ENCODE data around the gene CHURC1. TPM values are rescaled to one million over a fixed set of nuclear protein-coding genes. Genes with fewer than 3 reads are reported as not detected.

Gene CHURC1
- total RNA-seq, 1 experiment from 2014 or later: 48.5 TPM

GRCh38 chr14:64929014-64929359, 14.7 kb downstream of the CHURC1 start:
- BruUV-seq (replicated peaks): no TSS peak
- H3K9me3 Mint-ChIP-seq (ENCODE audit: low read depth, unreplicated experiment): no peaks in the 10 kb centered on the region
- CTCF ChIA-PET: no interaction called here
- TF ChIP-seq CTCF (IDR thresholded peaks at IDR 0.05; ENCODE audit: unreplicated experiment): no peak
- H3K4me3 Mint-ChIP-seq (ENCODE audit: low read depth, unreplicated experiment): no peak overlapping the region
- DNase-seq: no peak
- H3K4me1 Mint-ChIP-seq (ENCODE audit: low read depth, unreplicated experiment): no peaks in the 10 kb centered on the region
- no peaks in the 10 kb centered on the region for H3K36me3 Mint-ChIP-seq (ENCODE audit: insufficient read depth, unreplicated experiment)
- H3K27me3 Mint-ChIP-seq (ENCODE audit: unreplicated experiment): no peaks in the 10 kb centered on the region
- H3K27ac Mint-ChIP-seq (ENCODE audit: unreplicated experiment): no peak overlapping the region
- intact Hi-C loops (cut with micrococcal nuclease; ENCODE audit: unreplicated experiment): no loop called here

GRCh38 chr14:64930085-64930843, 16.0 kb downstream of the CHURC1 start:
- Mint-ChIP-seq H3K27ac (ENCODE audit: unreplicated experiment) (no peak overlapping the region), H3K9me3 (ENCODE audit: low read depth, unreplicated experiment) (no peaks in the 10 kb centered on the region), H3K4me1 (ENCODE audit: low read depth, unreplicated experiment) (no peaks in the 10 kb centered on the region), H3K27me3 (ENCODE audit: unreplicated experiment) (no peaks in the 10 kb centered on the region), H3K4me3 (ENCODE audit: low read depth, unreplicated experiment) (no peak overlapping the region), H3K36me3 (ENCODE audit: insufficient read depth, unreplicated experiment) (no peaks in the 10 kb centered on the region)
- intact Hi-C loops (cut with micrococcal nuclease; ENCODE audit: unreplicated experiment): no loop called here
- TF ChIP-seq CTCF (IDR thresholded peaks at IDR 0.05; ENCODE audit: unreplicated experiment): no peak
- BruUV-seq (replicated peaks): no TSS peak
- CTCF ChIA-PET: no interaction called here
- DNase-seq: no peak

GRCh38 chr14:64931123-64931522, 16.9 kb downstream of the CHURC1 start:
- Mint-ChIP-seq H3K4me1 (ENCODE audit: low read depth, unreplicated experiment) (no peaks in the 10 kb centered on the region), H3K27ac (ENCODE audit: unreplicated experiment) (no peak overlapping the region), H3K4me3 (ENCODE audit: low read depth, unreplicated experiment) (no peak overlapping the region), H3K27me3 (ENCODE audit: unreplicated experiment) (no peaks in the 10 kb centered on the region), H3K36me3 (ENCODE audit: insufficient read depth, unreplicated experiment) (no peaks in the 10 kb centered on the region), H3K9me3 (ENCODE audit: low read depth, unreplicated experiment) (no peaks in the 10 kb centered on the region)
- DNase-seq: no peak
- intact Hi-C loops (cut with micrococcal nuclease; ENCODE audit: unreplicated experiment): no loop called here
- CTCF ChIA-PET: no interaction called here
- no peak for TF ChIP-seq CTCF (IDR thresholded peaks at IDR 0.05; ENCODE audit: unreplicated experiment)
- no TSS peak for BruUV-seq (replicated peaks)

- no peak for TF ChIP-seq CTCF (IDR thresholded peaks at IDR 0.05; ENCODE audit: unreplicated experiment)
- Mint-ChIP-seq H3K27ac (ENCODE audit: unreplicated experiment) (no peak overlapping the region), H3K36me3 (ENCODE audit: insufficient read depth, unreplicated experiment) (peaks cover 10% of the 10 kb centered on the region), H3K9me3 (ENCODE audit: low read depth, unreplicated experiment) (no peaks in the 10 kb centered on the region), H3K4me3 (ENCODE audit: low read depth, unreplicated experiment) (no peak overlapping the region), H3K4me1 (ENCODE audit: low read depth, unreplicated experiment) (peaks cover 10% of the 10 kb centered on the region), H3K27me3 (ENCODE audit: unreplicated experiment) (no peaks in the 10 kb centered on the region)
- intact Hi-C loops (cut with micrococcal nuclease; ENCODE audit: unreplicated experiment): no loop called here
- no peak for DNase-seq
- CTCF ChIA-PET: no interaction called here
- BruUV-seq (replicated peaks): no TSS peak
Measured at GRCh38 chr14:64932231-64932630, 18.0 kb downstream of the CHURC1 start.
